Suprapubic skin (tissue), 4 donors: ENCODE measurements around the gene CAMSAP1.

ENCODE experiments used
- POLR2A ChIP-seq, 2 donors: fragments of 450-650 bp; IDR thresholded peaks; one replicate each; pipeline ENCODE4 v1.6.1; 2017; ENCODE audit warnings: antibody characterized with exemption in 2 of 2, mild to moderate bottlenecking in 2 of 2, moderate library complexity in 2 of 2
- POLR2AphosphoS5 ChIP-seq, 3 donors: sonication (generic); formaldehyde crosslinking; IDR thresholded peaks; one replicate each; pipeline ENCODE4 v1.6.1; 2017; ENCODE audit warnings: antibody characterized with exemption in 3 of 3
- TF ChIP-seq, protein P1 (sequence below), 2 donors: fragments of 200-600 bp in 1 of 2; fragments of 450-650 bp in 1 of 2; sonication (generic) in 1 of 2; IDR thresholded peaks; one replicate each; pipeline ENCODE4 v1.5.1; 2016 to 2019; ENCODE audit warnings: antibody characterized with exemption in 2 of 2, mild to moderate bottlenecking in 1 of 2, moderate library complexity in 1 of 2

DNA sequence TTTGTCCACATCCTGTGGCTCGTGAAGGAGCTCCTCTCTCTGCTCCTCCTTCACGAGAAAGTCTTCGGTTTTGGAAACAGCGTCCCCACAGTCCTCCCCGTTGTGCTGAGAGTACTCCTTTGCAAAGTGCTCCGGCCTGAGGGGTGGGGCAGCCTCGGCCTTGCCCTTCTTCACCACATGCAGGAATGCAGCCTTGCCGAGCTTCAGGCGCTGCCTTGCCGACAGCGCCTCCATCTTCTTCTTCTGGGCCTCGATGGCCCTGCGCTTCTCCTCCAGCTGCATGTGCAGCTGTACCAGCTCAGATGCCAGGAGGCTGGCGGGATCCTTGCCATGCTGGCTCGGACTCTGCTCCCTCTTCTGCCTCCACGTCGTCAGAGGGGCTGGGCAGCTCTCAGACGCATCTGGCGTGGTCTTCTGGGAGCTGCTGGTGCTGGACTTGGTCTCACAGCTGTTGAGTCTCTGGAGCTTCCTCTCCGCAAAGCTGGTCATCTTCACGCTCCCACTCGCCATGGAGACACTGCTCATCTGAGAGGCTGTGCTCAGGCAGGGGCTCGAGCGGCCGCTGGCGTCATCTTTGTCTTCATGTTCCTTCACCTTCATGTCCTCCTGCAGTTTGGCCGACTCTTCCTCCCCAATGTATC is 85.5 kb downstream of the CAMSAP1 start:
- TF ChIP-seq POLR2AphosphoS5 (IDR thresholded peaks at IDR 0.05) (no peak), POLR2A (IDR thresholded peaks at IDR 0.05) (no peak)
- TF ChIP-seq, protein P1, sequence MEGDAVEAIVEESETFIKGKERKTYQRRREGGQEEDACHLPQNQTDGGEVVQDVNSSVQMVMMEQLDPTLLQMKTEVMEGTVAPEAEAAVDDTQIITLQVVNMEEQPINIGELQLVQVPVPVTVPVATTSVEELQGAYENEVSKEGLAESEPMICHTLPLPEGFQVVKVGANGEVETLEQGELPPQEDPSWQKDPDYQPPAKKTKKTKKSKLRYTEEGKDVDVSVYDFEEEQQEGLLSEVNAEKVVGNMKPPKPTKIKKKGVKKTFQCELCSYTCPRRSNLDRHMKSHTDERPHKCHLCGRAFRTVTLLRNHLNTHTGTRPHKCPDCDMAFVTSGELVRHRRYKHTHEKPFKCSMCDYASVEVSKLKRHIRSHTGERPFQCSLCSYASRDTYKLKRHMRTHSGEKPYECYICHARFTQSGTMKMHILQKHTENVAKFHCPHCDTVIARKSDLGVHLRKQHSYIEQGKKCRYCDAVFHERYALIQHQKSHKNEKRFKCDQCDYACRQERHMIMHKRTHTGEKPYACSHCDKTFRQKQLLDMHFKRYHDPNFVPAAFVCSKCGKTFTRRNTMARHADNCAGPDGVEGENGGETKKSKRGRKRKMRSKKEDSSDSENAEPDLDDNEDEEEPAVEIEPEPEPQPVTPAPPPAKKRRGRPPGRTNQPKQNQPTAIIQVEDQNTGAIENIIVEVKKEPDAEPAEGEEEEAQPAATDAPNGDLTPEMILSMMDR (IDR thresholded peaks at IDR 0.05), result no peak
